Prostate gland (tissue), 2 donors: Measurements from ENCODE around the gene RNF149. TPM values are rescaled to one million over a fixed set of nuclear protein-coding genes. Genes with fewer than 3 reads are reported as not detected.
A peak's percentile ranks its signal among the peaks of the same experiment; 100 is the strongest.

ENCODE experiments used
- DNase-seq: peaks from one replicate; pipeline ENCODE4 v3.0.0-alpha.2; 2019; ENCODE audit warnings: low spot score
- H3K27ac ChIP-seq, 2 donors: fragments of 200-600 bp; sonication (generic); 2 replicates each; pipeline ENCODE4 v1.5.1; 2017 to 2019
- H3K27me3 ChIP-seq: fragments of 200-600 bp; sonication (generic); replicated peaks from 2 replicates; pipeline ENCODE4 v1.5.1; 2019; ENCODE audit not compliant: insufficient read depth
- H3K36me3 ChIP-seq, 2 donors: fragments of 200-600 bp; sonication (generic); 1 replicate in 1 of 2; 2 replicates in 1 of 2; pipeline versions ENCODE4 v1.5.1 to v1.8.1; 2017 to 2019
- H3K4me1 ChIP-seq: fragments of 200-600 bp; sonication (generic); replicated peaks from 2 replicates; pipeline ENCODE4 v1.5.1; 2019
- H3K4me3 ChIP-seq, 2 donors: fragments of 200-600 bp; sonication (generic); 2 replicates each; pipeline ENCODE4 v1.5.1; 2017 to 2019
- H3K9me3 ChIP-seq: fragments of 200-600 bp; sonication (generic); 2 replicates; pipeline ENCODE4 v1.5.1; 2017
- POLR2A ChIP-seq: fragments of 450-650 bp; IDR thresholded peaks from one replicate; pipeline ENCODE4 v1.6.1; 2016; ENCODE audit warnings: antibody characterized with exemption, mild to moderate bottlenecking
- POLR2AphosphoS5 ChIP-seq: sonication (generic); formaldehyde crosslinking; IDR thresholded peaks from one replicate; pipeline ENCODE4 v1.6.1; 2017; ENCODE audit warnings: antibody characterized with exemption
- whole genome bisulfite sequencing: methylation state at CpG from one replicate; pipeline ENCODE4 v1.1.5; 2018; 5-methylcytosine and 5-hydroxymethylcytosine counted together
- intact Hi-C: fragments of 100-400 bp; cut with DNase I; formaldehyde crosslinking; loops from one replicate; pipeline ENCODE4 v1.14.2; 2022
- total RNA-seq, 2 donors: library from RNA; depleted of rRNA; stranded (reverse); fragments of >200 nt; gene quantifications; one replicate each; pipeline ENCODE4 v1.1.0, GENCODE V29; 2016
- TF ChIP-seq, protein P1 (sequence below), 4 experiments: fragments of 200-600 bp in 2 of 4; fragments of 450-650 bp in 2 of 4; sonication (generic) in 2 of 4; IDR thresholded peaks; 1 replicate in 3 of 4; 2 replicates in 1 of 4; pipeline ENCODE4 v1.5.1; 2016 to 2019; ENCODE audit warnings: antibody characterized with exemption in 4 of 4, mild to moderate bottlenecking in 2 of 4, moderate library complexity in 2 of 4

The RNF149 gene
- total RNA-seq, 2 donors from 2014 or later, result 57.2 to 75.4 TPM

DNA sequence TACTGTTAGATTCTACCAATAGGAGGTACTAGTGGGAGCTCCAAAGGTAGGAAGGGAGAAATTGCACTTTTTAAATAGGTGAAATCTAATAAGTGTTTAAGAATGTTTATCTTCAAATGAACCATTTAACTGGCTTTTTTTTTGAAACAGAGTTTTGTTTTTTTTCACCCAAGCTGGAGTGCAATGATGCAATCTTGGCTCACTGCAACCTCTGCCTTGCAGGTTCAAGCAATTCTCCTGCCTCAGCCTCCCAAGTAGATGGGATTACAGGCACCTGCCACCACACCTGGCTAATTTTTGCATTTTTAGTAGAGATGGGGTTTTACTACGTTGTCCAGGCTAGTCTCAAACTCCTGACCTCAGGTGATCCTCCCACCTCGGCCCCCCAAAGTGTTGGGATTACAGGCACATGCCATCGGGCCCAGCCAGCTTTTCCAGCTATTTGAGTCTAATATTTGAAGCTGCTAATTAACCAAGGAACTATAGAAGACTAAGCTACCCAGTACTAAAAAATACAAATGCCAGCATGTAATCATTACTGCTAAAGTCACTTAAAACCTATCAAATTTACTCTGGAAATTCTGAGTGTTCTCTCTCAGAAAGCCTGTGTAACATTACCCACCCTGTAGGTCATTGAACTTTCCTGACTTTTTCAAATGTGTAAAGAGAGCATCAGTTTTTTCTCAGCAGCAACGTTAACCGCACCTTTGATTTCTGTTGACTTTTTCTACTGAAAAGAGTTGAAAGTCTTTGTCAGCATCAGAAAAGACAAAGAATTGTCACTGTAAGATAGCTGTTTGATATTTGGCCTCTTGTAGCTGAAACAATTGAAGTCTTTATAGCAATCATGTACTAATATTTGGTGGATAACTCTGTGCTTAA, 24.6 kb upstream of the RNF149 start:
- no peak for DNase-seq
- Histone ChIP-seq H3K27me3 (no peaks in the 10 kb centered on the region), H3K9me3 (no peaks in the 10 kb centered on the region), H3K4me3 (no peak overlapping the region), H3K36me3 (no peaks in the 10 kb centered on the region), H3K4me1 (peaks cover 2% of the 10 kb centered on the region), H3K27ac (no peak overlapping the region)
- WGBS, result 59% methylated on average over 5 of the region's 5 CpGs
- intact Hi-C loops, result no loop called here
- TF ChIP-seq POLR2AphosphoS5 (no peak), POLR2A (no peak)
- TF ChIP-seq, protein P1, sequence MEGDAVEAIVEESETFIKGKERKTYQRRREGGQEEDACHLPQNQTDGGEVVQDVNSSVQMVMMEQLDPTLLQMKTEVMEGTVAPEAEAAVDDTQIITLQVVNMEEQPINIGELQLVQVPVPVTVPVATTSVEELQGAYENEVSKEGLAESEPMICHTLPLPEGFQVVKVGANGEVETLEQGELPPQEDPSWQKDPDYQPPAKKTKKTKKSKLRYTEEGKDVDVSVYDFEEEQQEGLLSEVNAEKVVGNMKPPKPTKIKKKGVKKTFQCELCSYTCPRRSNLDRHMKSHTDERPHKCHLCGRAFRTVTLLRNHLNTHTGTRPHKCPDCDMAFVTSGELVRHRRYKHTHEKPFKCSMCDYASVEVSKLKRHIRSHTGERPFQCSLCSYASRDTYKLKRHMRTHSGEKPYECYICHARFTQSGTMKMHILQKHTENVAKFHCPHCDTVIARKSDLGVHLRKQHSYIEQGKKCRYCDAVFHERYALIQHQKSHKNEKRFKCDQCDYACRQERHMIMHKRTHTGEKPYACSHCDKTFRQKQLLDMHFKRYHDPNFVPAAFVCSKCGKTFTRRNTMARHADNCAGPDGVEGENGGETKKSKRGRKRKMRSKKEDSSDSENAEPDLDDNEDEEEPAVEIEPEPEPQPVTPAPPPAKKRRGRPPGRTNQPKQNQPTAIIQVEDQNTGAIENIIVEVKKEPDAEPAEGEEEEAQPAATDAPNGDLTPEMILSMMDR (IDR thresholded peaks at IDR 0.05), result no peak

DNA sequence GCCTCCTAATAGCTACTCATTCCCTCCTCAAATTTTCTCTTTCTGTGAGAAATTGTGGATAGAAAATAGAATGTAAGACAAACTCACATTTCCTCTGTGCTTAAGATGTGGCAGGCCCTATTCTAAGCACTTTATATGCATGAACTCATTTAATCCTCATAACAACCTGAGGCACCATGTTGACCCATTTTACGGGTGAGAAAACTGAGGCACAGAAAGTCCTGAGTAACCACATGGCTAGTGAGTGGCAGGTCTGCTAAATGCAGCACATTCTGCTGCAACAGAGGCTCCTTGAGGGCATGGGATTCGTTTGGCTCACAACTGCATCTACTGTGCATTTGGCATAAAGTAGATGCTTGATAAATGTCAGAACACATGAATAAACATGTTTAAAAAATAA, 22.7 kb upstream of the RNF149 start:
- TF ChIP-seq, protein P1 (IDR thresholded peaks at IDR 0.05), result no peak
- no peak for TF ChIP-seq POLR2A
- no peak for TF ChIP-seq POLR2AphosphoS5
- DNase-seq, result no peak
- H3K27me3 ChIP-seq, result no peaks in the 10 kb centered on the region
- intact Hi-C loops, result no loop called here
- no peaks in the 10 kb centered on the region for H3K36me3 ChIP-seq
- 90% methylated on average over 2 of the region's 2 CpGs for WGBS
- H3K4me1 ChIP-seq, result peaks cover 2% of the 10 kb centered on the region
- H3K9me3 ChIP-seq, result no peaks in the 10 kb centered on the region
- no peak overlapping the region for H3K27ac ChIP-seq
- H3K4me3 ChIP-seq, result no peak overlapping the region

DNA sequence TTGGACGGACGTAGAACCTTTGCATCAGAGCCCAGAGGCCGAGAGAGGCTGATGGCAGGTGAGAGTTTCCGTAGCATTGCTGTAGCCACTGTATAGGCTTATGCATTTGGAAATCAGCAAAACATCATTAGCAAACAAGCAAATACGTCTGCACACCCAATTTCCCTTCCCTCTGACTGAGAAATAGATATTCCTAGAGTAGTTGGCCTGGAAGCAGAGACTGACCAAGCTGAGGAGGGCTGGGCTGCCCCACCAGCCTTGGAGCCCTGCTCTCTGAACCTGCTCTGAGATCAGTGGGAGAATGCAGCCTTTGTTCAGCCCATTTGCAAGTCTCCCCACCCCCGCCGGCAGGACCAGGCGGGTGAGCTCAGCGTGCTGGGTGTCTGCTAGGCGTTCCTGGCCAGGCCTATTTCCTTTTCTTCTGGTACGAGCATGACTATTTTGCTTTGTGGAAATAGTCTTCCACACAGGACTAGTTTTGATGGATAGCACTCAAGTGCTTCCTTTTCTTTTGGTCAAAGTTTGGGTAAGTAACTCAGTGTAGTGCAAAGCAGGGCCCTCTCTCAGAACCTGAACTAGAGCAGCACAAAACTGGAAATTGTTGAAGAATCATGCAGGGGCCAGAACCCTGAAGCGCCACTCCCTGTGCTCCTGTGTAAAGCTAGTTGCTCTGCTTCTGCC, 21.9 kb upstream of the RNF149 start:
- no peak for DNase-seq
- intact Hi-C loops, result no loop called here
- WGBS, result 54% methylated on average over 12 of the region's 12 CpGs

DNA sequence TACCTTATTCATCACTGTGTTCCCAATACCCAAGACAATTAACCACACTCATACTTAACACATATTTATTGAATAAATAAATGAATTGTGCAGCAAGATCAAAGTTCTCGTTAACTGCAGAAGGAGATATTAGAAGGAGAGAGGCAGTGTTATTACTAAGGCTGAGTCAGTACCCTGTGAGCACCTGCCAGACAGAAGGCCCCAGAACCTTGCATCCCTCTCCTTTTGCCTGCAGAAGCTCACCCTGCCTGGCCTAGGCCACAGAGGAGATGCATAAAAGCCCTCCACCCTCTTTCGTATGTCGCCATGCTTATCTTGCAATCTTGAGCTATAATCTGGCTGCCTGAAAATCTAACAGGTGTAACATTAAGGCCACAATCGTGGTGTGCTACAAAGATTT, 20.5 kb upstream of the RNF149 start:
- no peaks in the 10 kb centered on the region for H3K36me3 ChIP-seq
- TF ChIP-seq, protein P1 (IDR thresholded peaks at IDR 0.05), result no peak
- TF ChIP-seq POLR2A (no peak), POLR2AphosphoS5 (no peak)
- peaks cover 2% of the 10 kb centered on the region for H3K4me1 ChIP-seq
- H3K4me3 ChIP-seq, result no peak overlapping the region
- intact Hi-C loops, result no loop called here
- 57% methylated on average over 4 of the region's 4 CpGs for WGBS
- no peak for DNase-seq
- no peak overlapping the region for H3K27ac ChIP-seq
- no peaks in the 10 kb centered on the region for H3K9me3 ChIP-seq
- no peaks in the 10 kb centered on the region for H3K27me3 ChIP-seq

More for the DNA sequence above, 21.9 kb upstream of the RNF149 start:
- H3K4me1 ChIP-seq, result peaks cover 2% of the 10 kb centered on the region
- H3K9me3 ChIP-seq, result no peaks in the 10 kb centered on the region
- no peak overlapping the region for H3K4me3 ChIP-seq
- H3K27ac ChIP-seq, result peak overlapping the region in 1 of 2 donors; percentile 5
- H3K27me3 ChIP-seq, result no peaks in the 10 kb centered on the region
- no peak for TF ChIP-seq POLR2AphosphoS5
- TF ChIP-seq, protein P1 (IDR thresholded peaks at IDR 0.05), result no peak
- H3K36me3 ChIP-seq, result no peaks in the 10 kb centered on the region
